Prostate gland (tissue), 2 donors: ENCODE results near the gene LRCH3.

ENCODE experiments used
- POLR2A ChIP-seq: fragments of 450-650 bp; IDR thresholded peaks from one replicate; pipeline ENCODE4 v1.6.1; 2016; ENCODE audit warnings: antibody characterized with exemption, mild to moderate bottlenecking
- TF ChIP-seq, protein P1 (sequence below), 4 experiments: fragments of 200-600 bp in 2 of 4; fragments of 450-650 bp in 2 of 4; sonication (generic) in 2 of 4; IDR thresholded peaks; 1 replicate in 3 of 4; 2 replicates in 1 of 4; pipeline ENCODE4 v1.5.1; 2016 to 2019; ENCODE audit warnings: antibody characterized with exemption in 4 of 4, mild to moderate bottlenecking in 2 of 4, moderate library complexity in 2 of 4

- TF ChIP-seq, protein P1, sequence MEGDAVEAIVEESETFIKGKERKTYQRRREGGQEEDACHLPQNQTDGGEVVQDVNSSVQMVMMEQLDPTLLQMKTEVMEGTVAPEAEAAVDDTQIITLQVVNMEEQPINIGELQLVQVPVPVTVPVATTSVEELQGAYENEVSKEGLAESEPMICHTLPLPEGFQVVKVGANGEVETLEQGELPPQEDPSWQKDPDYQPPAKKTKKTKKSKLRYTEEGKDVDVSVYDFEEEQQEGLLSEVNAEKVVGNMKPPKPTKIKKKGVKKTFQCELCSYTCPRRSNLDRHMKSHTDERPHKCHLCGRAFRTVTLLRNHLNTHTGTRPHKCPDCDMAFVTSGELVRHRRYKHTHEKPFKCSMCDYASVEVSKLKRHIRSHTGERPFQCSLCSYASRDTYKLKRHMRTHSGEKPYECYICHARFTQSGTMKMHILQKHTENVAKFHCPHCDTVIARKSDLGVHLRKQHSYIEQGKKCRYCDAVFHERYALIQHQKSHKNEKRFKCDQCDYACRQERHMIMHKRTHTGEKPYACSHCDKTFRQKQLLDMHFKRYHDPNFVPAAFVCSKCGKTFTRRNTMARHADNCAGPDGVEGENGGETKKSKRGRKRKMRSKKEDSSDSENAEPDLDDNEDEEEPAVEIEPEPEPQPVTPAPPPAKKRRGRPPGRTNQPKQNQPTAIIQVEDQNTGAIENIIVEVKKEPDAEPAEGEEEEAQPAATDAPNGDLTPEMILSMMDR (IDR thresholded peaks at IDR 0.05): no peak
- TF ChIP-seq POLR2A: no peak
These were observed 1.0 kb upstream of the LRCH3 start for GRCh38 chr3:197790033-197790432.
